SU-DHL-6 (cell line): ENCODE results near the gene VSTM2L.

Source experiments
- EZH2phosphoT487 ChIP-seq: fragments of 200-600 bp; sonication (generic), shearing (Covaris generic); conservative IDR thresholded peaks from 2 replicates; pipeline ENCODE4 v1.6.1; 2018; ENCODE audit warnings: mild to moderate bottlenecking, antibody characterized with exemption, low read length, moderate library complexity, mixed read lengths
- TF ChIP-seq, protein P1 (sequence below): fragments of 200-600 bp; sonication (generic); IDR thresholded peaks from one replicate; pipeline ENCODE4 v1.5.1; 2017; ENCODE audit warnings: antibody characterized with exemption, mild to moderate bottlenecking, low read length, moderate library complexity; ENCODE audit not compliant: insufficient read depth, poor library complexity, severe bottlenecking

DNA sequence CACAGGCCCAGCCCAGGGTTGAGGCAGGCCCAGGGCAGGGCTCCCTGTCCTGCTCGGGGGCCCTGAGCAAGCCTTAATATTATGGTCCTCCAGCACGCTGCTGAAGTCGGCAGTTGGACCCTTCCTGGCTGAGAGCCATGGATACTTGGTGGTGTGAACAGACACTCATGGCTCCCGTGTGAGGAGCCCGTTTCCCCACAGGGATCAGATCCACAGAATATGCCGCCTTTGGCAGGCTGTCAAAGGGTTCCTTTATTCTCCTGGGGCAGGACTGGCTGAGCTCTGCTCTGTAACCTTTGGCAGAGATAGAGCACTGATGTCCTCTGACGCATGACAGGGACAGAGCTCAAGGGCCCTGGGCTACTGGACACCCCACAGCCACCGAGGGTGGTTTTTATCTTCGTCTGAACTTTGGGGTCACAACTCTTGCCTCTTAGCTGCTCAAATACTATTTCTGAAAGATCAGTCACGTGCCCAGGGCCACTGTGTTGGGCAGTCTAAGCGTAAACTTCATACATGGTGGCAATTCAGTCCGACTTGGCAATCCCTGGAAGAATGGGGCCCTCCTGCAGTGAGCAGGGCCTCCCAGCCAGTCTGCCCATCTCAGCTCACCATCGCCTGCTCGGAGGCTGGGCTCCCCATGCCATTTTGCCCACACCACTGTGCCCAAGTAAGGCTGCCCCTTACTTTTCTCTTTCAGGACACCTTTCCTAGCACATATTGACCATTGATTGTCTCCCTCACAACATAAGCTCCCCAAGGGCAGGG is 81.3 kb downstream of the VSTM2L start:
- TF ChIP-seq, protein P1, sequence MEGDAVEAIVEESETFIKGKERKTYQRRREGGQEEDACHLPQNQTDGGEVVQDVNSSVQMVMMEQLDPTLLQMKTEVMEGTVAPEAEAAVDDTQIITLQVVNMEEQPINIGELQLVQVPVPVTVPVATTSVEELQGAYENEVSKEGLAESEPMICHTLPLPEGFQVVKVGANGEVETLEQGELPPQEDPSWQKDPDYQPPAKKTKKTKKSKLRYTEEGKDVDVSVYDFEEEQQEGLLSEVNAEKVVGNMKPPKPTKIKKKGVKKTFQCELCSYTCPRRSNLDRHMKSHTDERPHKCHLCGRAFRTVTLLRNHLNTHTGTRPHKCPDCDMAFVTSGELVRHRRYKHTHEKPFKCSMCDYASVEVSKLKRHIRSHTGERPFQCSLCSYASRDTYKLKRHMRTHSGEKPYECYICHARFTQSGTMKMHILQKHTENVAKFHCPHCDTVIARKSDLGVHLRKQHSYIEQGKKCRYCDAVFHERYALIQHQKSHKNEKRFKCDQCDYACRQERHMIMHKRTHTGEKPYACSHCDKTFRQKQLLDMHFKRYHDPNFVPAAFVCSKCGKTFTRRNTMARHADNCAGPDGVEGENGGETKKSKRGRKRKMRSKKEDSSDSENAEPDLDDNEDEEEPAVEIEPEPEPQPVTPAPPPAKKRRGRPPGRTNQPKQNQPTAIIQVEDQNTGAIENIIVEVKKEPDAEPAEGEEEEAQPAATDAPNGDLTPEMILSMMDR, result no peak
- no peak for TF ChIP-seq EZH2phosphoT487
